ENCODE measurements around the gene ZNF777.

DNA sequence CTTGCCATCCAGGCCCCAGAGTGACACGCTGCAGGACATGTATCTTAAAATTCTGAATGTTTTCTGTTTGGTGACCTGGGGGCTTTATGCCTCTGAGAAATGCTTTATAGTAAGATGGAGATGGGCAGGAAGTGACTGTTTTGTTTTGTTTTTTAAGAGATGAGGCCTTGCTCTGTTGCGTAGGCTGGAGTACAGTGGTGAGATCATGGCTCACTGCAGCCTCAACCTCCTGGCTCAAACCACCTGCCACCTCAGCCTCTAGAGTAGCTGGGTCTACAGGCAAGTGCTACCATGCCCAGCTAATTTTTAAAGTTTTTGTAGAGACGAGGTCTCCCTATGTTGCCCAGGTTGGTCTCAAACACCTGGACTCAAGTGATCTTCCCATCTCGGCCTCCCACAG is 20.6 kb downstream of the ZNF777 start:
- TF ChIP-seq POLR2A (IDR thresholded peaks at IDR 0.05; ENCODE audit: low read length), result no peak
- no peak for TF ChIP-seq GATA1 (IDR thresholded peaks at IDR 0.05; ENCODE audit: low read depth, low read length)

All from erythroblast (primary cell).